HepG2 (cell line): ENCODE results near the gene MED28. TPM values are rescaled to one million over a fixed set of nuclear protein-coding genes. Genes with fewer than 3 reads are reported as not detected.
A peak's percentile ranks its signal among the peaks of the same experiment; 100 is the strongest.

Experiments used
- AGO2 ChIP-seq: fragments of 200-400 bp; formaldehyde crosslinking; optimal IDR thresholded peaks from 2 replicates; pipeline ENCODE3; 2017; ENCODE audit warnings: mild to moderate bottlenecking, low read depth, low read length, moderate library complexity
- HCFC1 ChIP-seq: fragments of 150-350 bp; IDR thresholded peaks from 2 replicates; pipeline ENCODE4 v1.6.1; 2014; ENCODE audit warnings: low read depth, low read length
- HNRNPK ChIP-seq: fragments of 200-400 bp; formaldehyde crosslinking; IDR thresholded peaks from 2 replicates; pipeline ENCODE4 v1.6.1; 2018; ENCODE audit warnings: low read length, low read depth, moderate library complexity, mild to moderate bottlenecking; ENCODE audit not compliant: poor library complexity, severe bottlenecking
- HNRNPLL ChIP-seq: fragments of 200-400 bp; formaldehyde crosslinking; IDR thresholded peaks from 2 replicates; pipeline ENCODE4 v1.6.1; 2017; ENCODE audit warnings: mild to moderate bottlenecking, low read depth, low read length; ENCODE audit not compliant: poor library complexity, severe bottlenecking
- KAT2B ChIP-seq: fragments of 150-350 bp; IDR thresholded peaks from 2 replicates; pipeline ENCODE4 v1.6.1; 2014; ENCODE audit warnings: low read depth, low read length, borderline replicate concordance
- NFKBIZ ChIP-seq: IDR thresholded peaks from 2 replicates; pipeline ENCODE4 v1.6.1; 2018; ENCODE audit warnings: missing genetic modification reagents, missing compliant biosample characterization
- NONO ChIP-seq, 2 experiments: fragments of 450-650 bp in 1 of 2; sonication (generic) in 1 of 2; formaldehyde crosslinking in 1 of 2; IDR thresholded peaks in 1 of 2; conservative IDR thresholded peaks in 1 of 2; 2 replicates each; pipeline versions ENCODE4 v1.6.1 to v1.8.0; 2017 to 2022; ENCODE audit warnings: mild to moderate bottlenecking in 1 of 2, missing genetic modification reagents in 1 of 2, moderate library complexity in 1 of 2
- ZBTB39 ChIP-seq: sonication (generic); formaldehyde crosslinking; IDR thresholded peaks from 2 replicates; pipeline ENCODE4 v1.5.0; 2020; ENCODE audit warnings: missing genetic modification reagents
- ZEB1 ChIP-seq: IDR thresholded peaks from 2 replicates; pipeline ENCODE4 v1.6.1; 2012; ENCODE audit warnings: mild to moderate bottlenecking, low read depth, inconsistent platforms; ENCODE audit not compliant: insufficient replicate concordance
- ZNF205 ChIP-seq: IDR thresholded peaks from 2 replicates; pipeline ENCODE4 v1.6.1; 2018; ENCODE audit warnings: missing biosample characterization, missing genetic modification reagents
- ZNF296 ChIP-seq: sonication (generic); formaldehyde crosslinking; conservative IDR thresholded peaks from 2 replicates; pipeline ENCODE4 v1.5.0; 2020; ENCODE audit warnings: mild to moderate bottlenecking, missing genetic modification reagents
- ZNF687 ChIP-seq: sonication (generic); formaldehyde crosslinking; IDR thresholded peaks from 2 replicates; pipeline ENCODE4 v1.5.1; 2020; ENCODE audit warnings: mild to moderate bottlenecking, missing genetic modification reagents, moderate library complexity
- ZUFSP ChIP-seq: sonication (generic); formaldehyde crosslinking; IDR thresholded peaks from 2 replicates; pipeline ENCODE4 v1.9.0; 2021; ENCODE audit warnings: missing genetic modification reagents, mild to moderate bottlenecking, borderline replicate concordance
- polyA plus RNA-seq, 8 experiments: library from polyadenylated mRNA; depleted of rRNA in 3 of 8; stranded (reverse) in 7 of 8; unstranded in 1 of 8; fragments of >200 nt; fragmentation: Illumina TruSeq in 4 of 8; extraction: Trizol in 4 of 8; gene quantifications; 2 replicates each; pipeline versions ENCODE4 v1.2.1 to v1.2.3, GENCODE V29; 2011 to 2016; ENCODE audit warnings: low read depth in 4 of 8, missing spikeins in 1 of 8, mixed read lengths in 1 of 8; ENCODE audit not compliant: insufficient read depth in 1 of 8
- total RNA-seq, 5 experiments: library from RNA; depleted of rRNA; stranded (reverse); fragments of >200 nt; fragmentation: Illumina TruSeq; extraction: Trizol; gene quantifications; 2 replicates each; pipeline ENCODE4 v1.2.3, GENCODE V29; 2016; ENCODE audit warnings: low read depth in 1 of 5
- TF ChIP-seq, protein P1 (sequence below): sonication (generic); formaldehyde crosslinking; IDR thresholded peaks from 2 replicates; pipeline ENCODE4 v1.8.0; 2023; ENCODE audit warnings: mild to moderate bottlenecking, missing genetic modification reagents
- TF ChIP-seq, protein P2 (sequence below): sonication (generic); formaldehyde crosslinking; IDR thresholded peaks from 2 replicates; pipeline ENCODE4 v1.8.1; 2023; ENCODE audit warnings: missing genetic modification reagents, mild to moderate bottlenecking, borderline replicate concordance
- TF ChIP-seq, protein P3 (sequence below): sonication (generic); formaldehyde crosslinking; IDR thresholded peaks from 2 replicates; pipeline ENCODE4 v1.4.0; 2020; ENCODE audit warnings: missing genetic modification reagents, borderline replicate concordance

The MED28 gene
- total and polyA plus RNA-seq, 2 of the 13 experiments (the other 11 are each of a cell fraction or from before 2014, with no cell fraction given), result 41.3 to 65.7 TPM

- no peak for TF ChIP-seq ZBTB39 (CRISPR knock-in tag)
- TF ChIP-seq HNRNPK, result no peak
- no peak for TF ChIP-seq HCFC1
- 0 out of 2 replicates have a peak, but pooled peaks have one; percentile 56 for TF ChIP-seq ZUFSP (CRISPR knock-in tag)
- no peak for TF ChIP-seq ZEB1
- peak; percentile 86 for TF ChIP-seq AGO2
- TF ChIP-seq, protein P1, sequence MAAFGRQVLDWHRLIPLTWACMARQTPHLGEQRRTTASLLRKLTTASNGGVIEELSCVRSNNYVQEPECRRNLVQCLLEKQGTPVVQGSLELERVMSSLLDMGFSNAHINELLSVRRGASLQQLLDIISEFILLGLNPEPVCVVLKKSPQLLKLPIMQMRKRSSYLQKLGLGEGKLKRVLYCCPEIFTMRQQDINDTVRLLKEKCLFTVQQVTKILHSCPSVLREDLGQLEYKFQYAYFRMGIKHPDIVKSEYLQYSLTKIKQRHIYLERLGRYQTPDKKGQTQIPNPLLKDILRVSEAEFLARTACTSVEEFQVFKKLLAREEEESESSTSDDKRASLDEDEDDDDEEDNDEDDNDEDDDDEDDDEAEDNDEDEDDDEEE (CRISPR knock-in tag), result no peak
- no peak for TF ChIP-seq HNRNPLL
- TF ChIP-seq, protein P2, sequence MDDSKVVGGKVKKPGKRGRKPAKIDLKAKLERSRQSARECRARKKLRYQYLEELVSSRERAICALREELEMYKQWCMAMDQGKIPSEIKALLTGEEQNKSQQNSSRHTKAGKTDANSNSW (CRISPR knock-in tag), result 0 out of 2 replicates have a peak, but pooled peaks have one; percentile 17
- TF ChIP-seq KAT2B, result no peak
- TF ChIP-seq ZNF205 (CRISPR knock-in tag), result 0 out of 2 replicates have a peak, but pooled peaks have one; percentile 11
- TF ChIP-seq ZNF687, result peak; percentile 50; the same call in 1 of the 2 replicates
- TF ChIP-seq, protein P3, sequence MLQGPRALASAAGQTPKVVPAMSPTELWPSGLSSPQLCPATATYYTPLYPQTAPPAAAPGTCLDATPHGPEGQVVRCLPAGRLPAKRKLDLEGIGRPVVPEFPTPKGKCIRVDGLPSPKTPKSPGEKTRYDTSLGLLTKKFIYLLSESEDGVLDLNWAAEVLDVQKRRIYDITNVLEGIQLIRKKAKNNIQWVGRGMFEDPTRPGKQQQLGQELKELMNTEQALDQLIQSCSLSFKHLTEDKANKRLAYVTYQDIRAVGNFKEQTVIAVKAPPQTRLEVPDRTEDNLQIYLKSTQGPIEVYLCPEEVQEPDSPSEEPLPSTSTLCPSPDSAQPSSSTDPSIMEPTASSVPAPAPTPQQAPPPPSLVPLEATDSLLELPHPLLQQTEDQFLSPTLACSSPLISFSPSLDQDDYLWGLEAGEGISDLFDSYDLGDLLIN (CRISPR knock-in tag), result no peak
- TF ChIP-seq NFKBIZ (CRISPR knock-in tag), result no peak
- no peak for TF ChIP-seq NONO (IDR thresholded peaks at IDR 0.05)
- 0 out of 2 replicates have a peak, but pooled peaks have one; percentile 40 for TF ChIP-seq NONO (CRISPR knock-in tag; conservative IDR thresholded peaks at IDR 0.05)
- TF ChIP-seq ZNF296 (CRISPR knock-in tag), result no peak
These were observed 36.6 kb upstream of the MED28 start (continued) for GRCh38 chr4:17577665-17578481.
